GM23248 (cell line): Measurements from ENCODE around the gene FAM83G.

ENCODE experiments used
- EZH2 ChIP-seq: fragments of 200-600 bp; sonication (generic); IDR thresholded peaks from 2 replicates; pipeline ENCODE4 v1.6.1; 2018; ENCODE audit warnings: antibody characterized with exemption, mild to moderate bottlenecking; ENCODE audit not compliant: insufficient read depth, poor library complexity, severe bottlenecking
- EZH2phosphoT487 ChIP-seq: fragments of 200-600 bp; sonication (generic); IDR thresholded peaks from 2 replicates; pipeline ENCODE4 v1.6.1; 2018; ENCODE audit warnings: antibody characterized with exemption, moderate library complexity, mild to moderate bottlenecking, low read depth; ENCODE audit not compliant: insufficient read depth

DNA sequence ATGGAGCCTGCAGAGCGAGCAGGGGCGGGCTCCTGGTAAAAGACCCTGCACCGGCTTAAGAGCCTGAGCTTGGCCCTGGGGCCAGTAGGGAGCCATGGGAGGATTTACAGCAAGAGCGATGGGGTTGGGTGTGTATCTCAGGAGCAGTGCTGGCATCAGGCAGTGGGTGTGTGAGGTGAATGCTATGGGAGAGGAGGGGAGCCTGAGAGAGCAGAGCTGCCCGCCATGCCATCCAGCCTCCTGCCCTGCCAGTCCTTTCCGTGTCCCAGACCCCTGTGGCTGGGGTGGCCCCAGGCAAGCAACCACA is 23.3 kb downstream of the FAM83G start:
- no peak for TF ChIP-seq EZH2
- TF ChIP-seq EZH2phosphoT487: no peak
